CD4-positive, alpha-beta T cell treated with Interleukin-15 for 1 hour (primary cell): ENCODE results near the gene ANKRD13C.

ENCODE experiments used
- DNase-seq: peaks from one replicate; pipeline ENCODE4 v3.0.0-alpha.2; 2020

Gene ANKRD13C

DNA sequence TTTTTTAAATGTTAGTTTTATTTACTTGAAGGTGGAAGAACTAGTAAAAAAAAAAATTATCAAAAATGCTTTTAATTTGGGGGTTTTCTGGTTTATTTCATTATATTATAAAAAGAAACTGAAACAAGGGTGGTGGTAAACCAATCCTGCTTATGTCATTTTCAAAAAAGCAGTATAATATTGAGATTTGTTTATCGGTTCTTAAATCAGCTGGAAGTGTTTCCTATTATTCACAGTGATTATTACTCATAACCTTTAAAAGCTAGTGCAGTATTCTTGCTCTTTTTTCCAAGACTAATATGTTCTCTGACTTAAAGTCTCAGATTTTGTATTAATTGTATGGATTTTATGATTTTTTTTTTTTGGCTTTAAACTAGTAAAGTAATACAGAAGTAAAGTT lies 143.7 kb downstream of the ANKRD13C start:
- no peak for DNase-seq
